DMS 273 treated with DMSO at 0.1 percent for 48 hours (cell line): ENCODE results near the gene GLUL.
A peak's percentile ranks its signal among the peaks of the same experiment; 100 is the strongest.

Experiments used
- DNase-seq: peaks from one replicate; lab custom pipeline; 2025; lab: John Stamatoyannopoulos, UW

Gene GLUL

GRCh38 chr1:182391362-182392049 lies at the start of gene GLUL:
Gene GLUL (minus strand): TSS chr1:182391790. CDS start chr1:182388737, 3,053 bp downstream.
- peak; percentile 78 for DNase-seq

GRCh38 chr1:182438326-182438725 lies 46.7 kb upstream of the GLUL start:
- no peak for DNase-seq

- no peak for DNase-seq
These were observed 42.0 kb upstream of the GLUL start for GRCh38 chr1:182433580-182433979.

GRCh38 chr1:182431278-182431677 lies 39.7 kb upstream of the GLUL start:
- DNase-seq = no peak

GRCh38 chr1:182430263-182431068 lies 38.9 kb upstream of the GLUL start:
- no peak for DNase-seq

- DNase-seq = no peak
These were observed 36.5 kb upstream of the GLUL start for GRCh38 chr1:182428043-182428442.

GRCh38 chr1:182426442-182427430 lies 35.1 kb upstream of the GLUL start:
- DNase-seq = no peak

- no peak for DNase-seq
These were observed 24.2 kb upstream of the GLUL start for GRCh38 chr1:182415789-182416188.

GRCh38 chr1:182413969-182414368 lies 22.4 kb upstream of the GLUL start:
- no peak for DNase-seq

GRCh38 chr1:182413486-182413885 lies 21.9 kb upstream of the GLUL start:
- no peak for DNase-seq

- DNase-seq = no peak
These were observed 19.2 kb upstream of the GLUL start for GRCh38 chr1:182410620-182411273.

GRCh38 chr1:182410138-182410537 lies 18.5 kb upstream of the GLUL start:
- DNase-seq = no peak

- no peak for DNase-seq
These were observed 17.0 kb upstream of the GLUL start for GRCh38 chr1:182408435-182409075.

- DNase-seq = no peak
These were observed 16.1 kb upstream of the GLUL start for GRCh38 chr1:182407724-182408123.

- DNase-seq = no peak
These were observed 14.4 kb upstream of the GLUL start for GRCh38 chr1:182406012-182406411.

GRCh38 chr1:182405578-182405977 lies 14.0 kb upstream of the GLUL start:
- no peak for DNase-seq

GRCh38 chr1:182404781-182405180 lies 13.2 kb upstream of the GLUL start:
- no peak for DNase-seq

GRCh38 chr1:182400567-182400966 lies 9.0 kb upstream of the GLUL start, which contains the start of gene TEDDM1:
Gene TEDDM1 (minus strand): TSS chr1:182400667. CDS start chr1:182400485, 182 bp downstream.
- DNase-seq = no peak

GRCh38 chr1:182397653-182398393 lies 6.2 kb upstream of the GLUL start:
- no peak for DNase-seq

GRCh38 chr1:182395906-182396305 lies 4.3 kb upstream of the GLUL start:
- DNase-seq = no peak
